K562 (cell line): ENCODE data around the gene WDR47. TPM values are rescaled to one million over a fixed set of nuclear protein-coding genes. Genes with fewer than 3 reads are reported as not detected.

Experiments
- ARID3B ChIP-seq: fragments of 250-450 bp; sonication (Bioruptor Pico); IDR thresholded peaks from 2 replicates; pipeline ENCODE4 v1.4.0; 2020; ENCODE audit warnings: borderline replicate concordance
- E2F8 ChIP-seq: fragments of 450-650 bp; IDR thresholded peaks from 2 replicates; pipeline ENCODE4 v1.7.1; 2018; ENCODE audit warnings: mild to moderate bottlenecking, low read depth; ENCODE audit not compliant: partially characterized antibody
- E4F1 ChIP-seq: fragments of 250-450 bp; sonication (Bioruptor Pico); IDR thresholded peaks from 2 replicates; pipeline ENCODE4 v1.5.0; 2021; ENCODE audit warnings: mild to moderate bottlenecking, borderline replicate concordance
- PRDM10 ChIP-seq: fragments of 450-650 bp; IDR thresholded peaks from 2 replicates; pipeline ENCODE4 v1.6.1; 2018; ENCODE audit not compliant: partially characterized antibody
- SMAD1 ChIP-seq: fragments of 150-350 bp; IDR thresholded peaks from 2 replicates; pipeline ENCODE4 v1.6.1; 2014; ENCODE audit warnings: low read length, low read depth; ENCODE audit not compliant: partially characterized antibody
- SREBF2 ChIP-seq: sonication (generic); formaldehyde crosslinking; IDR thresholded peaks from 2 replicates; pipeline ENCODE4 v1.4.0; 2020; ENCODE audit warnings: mild to moderate bottlenecking, missing genetic modification reagents
- U2AF2 ChIP-seq: fragments of 200-400 bp; formaldehyde crosslinking; optimal IDR thresholded peaks from 2 replicates; pipeline ENCODE3; 2017; ENCODE audit warnings: low read depth, mild to moderate bottlenecking, low read length
- XRCC4 ChIP-seq: IDR thresholded peaks from one replicate; pipeline ENCODE4 v1.6.1; 2011; ENCODE audit not compliant: insufficient read depth, insufficient read length; ENCODE audit errors: extremely low read depth
- ZNF311 ChIP-seq: fragments of 250-450 bp; sonication (Bioruptor Pico); IDR thresholded peaks from 2 replicates; pipeline ENCODE4 v1.4.0; 2020; ENCODE audit warnings: mild to moderate bottlenecking, moderate library complexity
- ZNF507 ChIP-seq: conservative IDR thresholded peaks from 2 replicates; pipeline ENCODE4 v1.6.1; 2017; ENCODE audit warnings: missing genetic modification characterization, missing compliant biosample characterization
- ZNF655 ChIP-seq: fragments of 250-450 bp; sonication (Bioruptor Pico); IDR thresholded peaks from 2 replicates; pipeline ENCODE4 v1.5.0; 2021
- ZNF76 ChIP-seq: fragments of 250-450 bp; sonication (Bioruptor Pico); IDR thresholded peaks from 2 replicates; pipeline ENCODE4 v1.4.0; 2020; ENCODE audit warnings: mild to moderate bottlenecking, moderate library complexity, borderline replicate concordance
- polyA plus RNA-seq, 8 experiments: library from polyadenylated mRNA; depleted of rRNA in 4 of 8; stranded (reverse) in 5 of 8; unstranded in 3 of 8; fragments of >200 nt; fragmentation: Nextera tagmentation in 2 of 8; fragmentation: Illumina TruSeq in 1 of 8; extraction: Ambion mirVana in 2 of 8; extraction: Trizol in 1 of 8; gene quantifications; 2 replicates each; pipeline versions ENCODE4 v1.2.1 to v1.2.3, GENCODE V29; 2011 to 2014; ENCODE audit warnings: inconsistent platforms in 1 of 8, missing spikeins in 1 of 8
- total RNA-seq, 7 experiments: library from RNA; depleted of rRNA in 6 of 7; stranded (reverse); fragments of >200 nt in 6 of 7; fragmentation: Illumina TruSeq in 2 of 7; extraction: Trizol in 2 of 7; gene quantifications; 2 replicates each; pipeline versions ENCODE4 v1.2.1 to v1.2.3, GENCODE V29; 2011 to 2021; ENCODE audit warnings: low replicate concordance in 1 of 7

The WDR47 gene
- total and polyA plus RNA-seq, 9 of the 15 experiments (the other 6 are each of a cell fraction or from before 2014, with no cell fraction given) = 1.3 to 10.1 (median 4.9) TPM

GRCh38 chr1:109075531-109076490, 33.9 kb upstream of the WDR47 start, which contains the start of gene TAF13 (continued):
- TF ChIP-seq PRDM10 (peak; percentile 17), SREBF2 (CRISPR knock-in tag) (no peak), ZNF76 (CRISPR knock-in tag) (no peak), U2AF2 (no peak), E2F8 (peak; percentile 87), ZNF655 (CRISPR knock-in tag) (no peak), ZNF507 (tag) (no peak), ARID3B (CRISPR knock-in tag) (0 out of 2 replicates have a peak, but pooled peaks have one; percentile 12), SMAD1 (peak; percentile 69), ZNF311 (CRISPR knock-in tag) (no peak), XRCC4 (no peak), E4F1 (CRISPR knock-in tag) (peak; percentile 95)
